GM04504 (cell line): Measurements from ENCODE around the gene OR2T2.
"Not testable (repeated sequence)": the region's sequence is repeated elsewhere in the genome, so short reads cannot be mapped to it uniquely, and the experiment has no call there.

Experiments used
- DNase-seq: peaks from one replicate; pipeline ENCODE4 v3.0.0-alpha.2; 2012; ENCODE audit warnings: low read depth

Gene OR2T2

GRCh38 chr1:248445399-248445798 lies at the start of gene OR2T2:
Gene OR2T2 (plus strand): TSS chr1:248445637. CDS start chr1:248452798, 7,161 bp downstream.
- not testable (repeated sequence) for DNase-seq

- DNase-seq = no peak
These were observed 42.7 kb upstream of the OR2T2 start, which contains the start of gene OR2T1 for GRCh38 chr1:248402748-248403147. Gene OR2T1 (plus strand): TSS chr1:248403048. CDS start chr1:248406148, 3,100 bp downstream.

GRCh38 chr1:248404024-248404423 lies 41.4 kb upstream of the OR2T2 start:
- no peak for DNase-seq

GRCh38 chr1:248406721-248407692 lies 38.4 kb upstream of the OR2T2 start:
- DNase-seq = no peak

GRCh38 chr1:248416226-248416625 lies 29.2 kb upstream of the OR2T2 start:
- no peak for DNase-seq

- no peak for DNase-seq
These were observed 27.6 kb upstream of the OR2T2 start for GRCh38 chr1:248417854-248418253.

GRCh38 chr1:248421384-248421783 lies 24.1 kb upstream of the OR2T2 start:
- DNase-seq = no peak

- not testable (repeated sequence) for DNase-seq
These were observed 17.8 kb upstream of the OR2T2 start for GRCh38 chr1:248427526-248428191.

- not testable (repeated sequence) for DNase-seq
These were observed 17.3 kb upstream of the OR2T2 start for GRCh38 chr1:248428192-248428533.

- not testable (repeated sequence) for DNase-seq
These were observed 13.8 kb upstream of the OR2T2 start for GRCh38 chr1:248431683-248432082.

GRCh38 chr1:248432201-248432600 lies 13.2 kb upstream of the OR2T2 start:
- not testable (repeated sequence) for DNase-seq

GRCh38 chr1:248433811-248434415 lies 11.5 kb upstream of the OR2T2 start:
- DNase-seq = not testable (repeated sequence)

GRCh38 chr1:248434913-248435312 lies 10.5 kb upstream of the OR2T2 start:
- not testable (repeated sequence) for DNase-seq

GRCh38 chr1:248436303-248436702 lies 9.1 kb upstream of the OR2T2 start:
- DNase-seq = not testable (repeated sequence)

- not testable (repeated sequence) for DNase-seq
These were observed 6.8 kb upstream of the OR2T2 start for GRCh38 chr1:248438668-248439067.

- not testable (repeated sequence) for DNase-seq
These were observed 6.2 kb upstream of the OR2T2 start for GRCh38 chr1:248439283-248439682.

- DNase-seq = not testable (repeated sequence)
These were observed 2.7 kb upstream of the OR2T2 start for GRCh38 chr1:248442500-248443277.

GRCh38 chr1:248444603-248445002 lies 834 bp upstream of the OR2T2 start:
- DNase-seq = not testable (repeated sequence)

- not testable (repeated sequence) for DNase-seq
These were observed 3.1 kb downstream of the OR2T2 start for GRCh38 chr1:248448409-248449074.

GRCh38 chr1:248449821-248450465 lies 4.5 kb downstream of the OR2T2 start:
- DNase-seq = not testable (repeated sequence)
